T follicular helper cell (primary cell): ENCODE data around the gene MTF2.
A peak's percentile ranks its signal among the peaks of the same experiment; 100 is the strongest.
"Not testable (repeated sequence)": the region's sequence is repeated elsewhere in the genome, so short reads cannot be mapped to it uniquely, and the experiment has no call there.

Source experiments
- DNase-seq: peaks from one replicate; pipeline ENCODE4 v3.0.0-alpha.2; 2020; ENCODE audit warnings: low read depth
- total RNA-seq, 2 experiments: gene quantifications; one replicate each; lab custom pipeline; 2026; lab: John Stamatoyannopoulos, UW

MTF2 gene
- 62.6 to 68.3 reads per million in 2 experiments for total RNA-seq

- DNase-seq = peak; percentile 86
Observed at GRCh38 chr1:93078986-93079654, at the start of gene MTF2. Gene MTF2 (plus strand): TSS chr1:93079283. CDS start chr1:93079527, 244 bp downstream.

- DNase-seq = peak; percentile 25
Observed at GRCh38 chr1:93029317-93029716, 49.8 kb upstream of the MTF2 start.

DNA sequence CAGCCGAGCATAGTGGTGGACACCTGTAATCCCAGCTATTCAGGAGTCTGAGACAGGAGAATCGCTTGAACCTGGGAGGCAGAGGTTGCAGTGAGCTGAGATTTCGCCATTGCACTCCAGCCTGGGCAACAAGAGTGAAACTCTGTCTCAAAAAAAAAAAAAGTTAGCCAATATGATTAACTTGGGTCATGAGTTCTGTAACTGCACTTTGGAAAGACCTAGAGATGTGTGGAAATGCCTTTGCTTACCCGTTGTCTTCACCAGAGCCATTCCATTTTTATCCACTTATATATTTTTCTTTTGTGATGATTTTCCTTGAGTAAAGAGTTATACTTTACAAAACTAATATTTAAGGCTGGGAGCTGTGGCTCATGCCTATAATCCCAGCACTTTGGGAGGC lies 48.9 kb upstream of the MTF2 start:
- DNase-seq = not testable (repeated sequence)

DNA sequence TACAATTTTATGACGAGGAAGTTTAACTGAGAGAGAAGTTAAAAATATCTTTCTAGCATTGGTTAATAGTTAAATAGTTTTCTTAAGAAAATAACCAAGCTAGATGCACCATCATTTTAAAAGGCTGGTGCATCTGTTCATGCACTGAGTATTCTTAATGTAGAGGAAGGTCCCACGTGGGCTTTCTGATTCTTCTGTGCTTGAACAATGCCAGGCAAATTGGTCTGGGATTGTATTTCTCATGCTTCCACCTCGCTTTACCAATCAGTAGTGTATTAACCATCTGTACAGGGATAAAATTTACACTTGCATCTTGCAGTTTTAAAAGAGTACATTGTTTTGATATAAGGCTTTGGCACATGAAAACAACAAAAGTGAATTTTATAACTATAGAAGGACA lies 47.4 kb upstream of the MTF2 start:
- DNase-seq = no peak

GRCh38 chr1:93033029-93033428 lies 46.1 kb upstream of the MTF2 start:
- DNase-seq = no peak

DNA sequence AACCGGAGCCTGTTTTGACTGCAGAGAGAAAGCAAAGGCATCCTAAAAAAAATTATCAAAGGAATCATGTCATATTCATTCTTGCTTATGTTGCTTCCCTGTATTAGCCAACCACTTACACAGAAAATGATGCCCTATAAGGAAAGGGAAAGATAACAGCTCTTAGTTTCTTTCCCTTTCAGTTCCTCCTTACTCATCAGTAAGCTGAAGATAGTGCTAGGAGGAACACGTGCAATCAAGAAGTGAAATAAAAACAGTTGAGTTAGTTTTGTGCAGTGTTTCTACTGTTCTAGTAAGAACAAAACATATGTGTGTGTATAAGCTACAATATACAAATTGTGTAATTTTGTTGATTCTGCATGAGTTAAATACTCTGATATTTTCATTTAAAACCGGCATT lies 45.3 kb upstream of the MTF2 start:
- DNase-seq = no peak

DNA sequence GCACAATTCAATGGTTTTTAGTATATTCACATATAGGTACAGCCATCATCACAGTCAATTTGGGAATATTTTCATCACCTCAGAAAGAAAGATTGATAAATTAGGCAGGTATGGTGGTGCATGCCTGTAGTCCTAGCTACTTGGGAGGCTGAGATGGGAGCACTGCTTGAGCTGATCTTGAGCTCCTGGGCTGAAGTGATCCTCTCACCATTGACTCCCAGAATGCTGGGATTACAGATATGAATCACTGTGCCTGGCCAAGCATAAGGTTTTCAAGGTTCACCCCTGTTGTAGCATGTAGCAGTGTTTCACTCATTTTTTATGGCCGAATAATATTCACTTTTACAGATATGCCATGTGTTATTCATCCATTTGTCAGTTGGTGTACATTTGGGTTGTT lies 44.7 kb upstream of the MTF2 start:
- DNase-seq = no peak

DNA sequence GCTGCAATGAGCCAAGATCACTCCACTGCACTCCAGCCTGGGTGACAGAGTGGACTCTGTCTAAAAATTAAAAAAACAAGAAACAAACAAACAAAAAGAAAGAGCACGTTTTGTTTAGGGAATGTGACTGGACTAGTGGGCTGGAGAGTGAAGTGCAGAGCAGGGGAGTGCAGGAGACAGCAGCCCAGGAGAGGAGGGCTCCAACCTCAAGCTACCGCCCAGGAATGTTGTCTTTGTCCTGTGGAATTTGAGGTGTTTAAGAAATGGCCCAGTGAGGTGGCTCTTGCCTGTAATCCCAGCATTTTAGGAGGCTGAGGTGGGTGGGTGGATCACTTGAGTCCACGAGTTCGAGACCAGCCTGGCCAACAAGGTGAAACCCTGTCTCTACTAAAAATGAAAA lies 42.4 kb upstream of the MTF2 start:
- DNase-seq = no peak

- DNase-seq = no peak
Observed at GRCh38 chr1:93042187-93043056, 36.7 kb upstream of the MTF2 start.

GRCh38 chr1:93043057-93043557 lies 36.0 kb upstream of the MTF2 start:
- no peak for DNase-seq

DNA sequence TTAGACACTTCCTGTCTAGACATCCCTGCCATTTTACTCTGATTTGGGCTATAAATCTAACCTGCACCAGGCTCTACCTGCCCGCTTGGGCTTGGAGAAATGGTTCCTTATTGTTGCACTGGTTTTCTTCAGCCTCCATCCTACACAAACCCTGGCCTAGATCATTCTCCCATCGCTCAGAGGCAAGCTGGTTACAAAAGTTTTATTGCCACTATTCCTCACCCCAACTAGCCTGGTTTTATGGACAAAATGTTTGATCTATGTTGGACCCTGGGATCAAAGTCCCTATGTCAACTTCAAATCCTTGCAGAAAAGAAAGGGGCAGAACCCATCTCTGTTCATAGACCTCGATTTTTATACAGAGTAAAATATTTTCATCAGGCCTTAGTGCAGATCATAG lies 31.5 kb upstream of the MTF2 start:
- no peak for DNase-seq

- DNase-seq = no peak
Observed at GRCh38 chr1:93051961-93052360, 27.1 kb upstream of the MTF2 start.

DNA sequence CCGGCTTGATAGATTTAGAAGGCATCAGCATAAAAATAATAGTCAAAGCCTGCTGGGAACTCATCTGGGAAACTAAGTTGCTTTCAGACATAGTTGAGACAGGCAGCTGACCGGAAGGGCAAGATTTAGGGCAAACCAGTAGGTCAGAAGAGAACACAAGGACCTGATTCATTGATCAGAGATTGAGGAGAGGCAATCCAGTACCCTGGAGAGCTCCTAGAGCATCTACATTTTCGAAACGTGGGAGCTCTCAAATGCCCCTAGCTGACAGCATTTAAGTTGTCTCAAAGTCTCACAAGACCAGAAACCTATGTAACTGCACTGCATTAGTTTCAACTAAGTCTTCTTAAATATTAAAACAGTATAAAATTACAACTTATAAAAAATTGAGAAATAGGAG lies 22.9 kb upstream of the MTF2 start:
- DNase-seq = no peak

- DNase-seq = no peak
Observed at GRCh38 chr1:93056649-93057048, 22.4 kb upstream of the MTF2 start.

DNA sequence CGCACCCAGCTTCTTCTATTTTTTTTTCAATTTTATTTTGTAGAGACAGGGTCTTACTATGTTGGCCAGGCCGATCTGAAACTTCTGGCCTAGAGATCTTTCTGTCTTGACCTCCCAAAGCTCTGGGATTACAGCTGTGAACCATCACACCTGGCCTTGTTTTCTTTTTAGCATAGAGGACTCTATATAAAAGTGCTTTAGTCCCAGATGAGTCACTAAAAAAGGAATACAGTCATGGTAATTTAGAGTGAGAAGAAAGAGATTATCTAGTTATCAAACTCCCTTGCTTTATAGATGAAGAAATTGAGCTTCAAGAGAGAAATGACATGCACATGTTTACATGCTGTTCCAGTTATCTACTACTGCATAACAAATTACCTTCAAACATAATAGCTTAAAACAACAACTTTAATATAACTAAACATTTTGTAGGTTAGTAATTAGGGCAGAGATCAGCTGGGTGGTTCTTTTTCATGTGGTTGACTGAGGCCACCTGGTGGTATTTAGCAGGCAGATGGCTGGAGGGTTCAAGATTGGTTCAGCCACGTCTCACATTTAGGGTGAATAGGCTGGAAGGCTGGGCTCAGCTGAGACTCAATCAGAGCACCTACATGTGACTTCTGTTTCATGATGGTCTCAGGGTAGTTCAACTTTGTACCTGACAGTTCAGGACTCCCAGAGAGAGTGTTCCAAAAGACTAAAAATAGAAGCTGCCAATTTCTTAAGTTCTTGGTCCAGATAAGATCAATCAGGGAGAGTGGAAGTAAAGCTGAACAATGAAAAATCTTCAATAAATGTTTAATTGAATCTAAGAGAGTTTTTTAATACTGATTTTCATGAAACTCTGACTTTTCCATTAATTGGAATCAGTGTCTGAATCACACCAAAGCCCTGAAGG lies 16.9 kb upstream of the MTF2 start:
- peak; percentile 8 for DNase-seq

DNA sequence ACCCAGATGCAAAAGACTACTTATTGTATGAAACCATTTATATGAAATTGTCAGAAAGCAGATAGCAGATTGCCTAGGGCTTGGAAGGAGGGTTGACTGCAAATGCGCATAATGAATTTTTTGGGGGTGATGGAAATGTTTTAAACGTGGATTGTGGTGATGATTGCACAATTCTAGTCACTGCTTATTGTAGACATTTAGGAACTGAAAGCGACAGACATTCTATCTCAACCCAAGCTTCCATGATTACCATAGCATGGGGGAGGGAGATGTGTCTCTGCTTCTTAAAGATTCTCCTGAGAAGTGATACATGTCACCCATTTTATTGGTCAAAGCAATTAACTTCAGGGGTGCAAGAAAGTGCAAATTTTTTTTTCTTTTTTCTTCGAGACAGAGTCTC lies 2.8 kb upstream of the MTF2 start:
- DNase-seq = no peak

- DNase-seq = no peak
Observed at GRCh38 chr1:93078203-93078602, 880 bp upstream of the MTF2 start.

GRCh38 chr1:93078638-93078985 lies 471 bp upstream of the MTF2 start:
- DNase-seq = no peak

GRCh38 chr1:93079685-93080141 lies 630 bp downstream of the MTF2 start:
- DNase-seq = peak; percentile 12

DNA sequence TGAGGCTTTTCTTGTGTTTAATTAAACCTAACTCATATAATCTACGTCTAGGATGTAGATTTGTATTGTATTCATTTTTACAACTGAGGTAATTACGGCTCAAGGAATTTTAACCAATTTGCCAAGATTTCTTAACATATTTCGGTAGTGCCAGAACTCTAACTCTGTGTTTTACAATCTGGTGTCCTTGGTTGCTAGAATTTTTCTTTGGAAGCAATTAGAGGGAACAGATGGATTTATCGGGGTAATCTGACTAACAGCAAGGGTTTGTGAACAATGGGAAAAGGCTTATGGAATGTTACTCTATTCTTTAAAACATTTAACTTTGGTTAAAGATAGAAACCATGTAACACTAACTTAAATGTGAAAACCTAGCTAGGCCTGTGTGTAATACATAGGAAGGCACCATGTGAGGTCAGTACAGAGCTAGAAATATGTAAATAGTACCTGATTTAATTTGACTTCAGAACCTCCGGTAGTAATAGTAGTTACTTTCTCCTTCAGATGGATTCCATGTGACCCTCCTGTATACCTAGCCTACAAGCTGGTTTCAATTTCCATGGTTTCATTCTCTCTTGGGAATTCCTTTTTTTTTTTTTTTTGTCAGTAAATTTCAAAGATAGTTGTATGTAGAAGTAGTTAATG lies 1.2 kb downstream of the MTF2 start:
- no peak for DNase-seq

DNA sequence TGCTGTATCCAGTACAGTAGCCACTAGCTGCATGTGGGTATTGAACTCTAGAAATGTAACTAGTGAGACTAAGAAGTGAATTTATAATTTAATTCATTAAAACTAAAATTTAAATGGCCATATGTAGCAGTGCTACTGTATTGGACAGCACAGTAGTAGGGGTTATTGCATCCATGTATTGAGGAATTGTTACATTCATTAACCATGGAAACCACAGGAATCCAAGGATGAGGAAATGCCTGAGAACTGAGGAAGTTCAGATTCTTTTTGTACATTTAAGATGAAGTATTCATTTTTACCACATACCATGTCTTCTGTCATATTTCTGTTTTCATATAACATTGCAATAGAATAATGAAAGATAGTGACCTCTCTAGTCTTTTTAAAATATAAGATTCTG lies 2.6 kb downstream of the MTF2 start:
- no peak for DNase-seq

GRCh38 chr1:93082313-93082712 lies 3.2 kb downstream of the MTF2 start:
- no peak for DNase-seq
